Activated CD8-positive, alpha-beta T cell treated with anti-CD3 and anti-CD28 coated beads for 36 hours (primary cell): ENCODE measurements around the gene LOC128125822.

Source experiments
- ATAC-seq: fragments of 200-7000 bp; cut with Tn5 transposase; one replicate; pipeline ENCODE4 v1.10.0; 2021; ENCODE audit warnings: mild to moderate bottlenecking, moderate library complexity
- CTCF ChIA-PET: fragments of 350-600 bp; sonication (Branson Sonifier 250); formaldehyde crosslinking; loops from one replicate; lab custom pipeline; 2021; ENCODE audit warnings: antibody characterized with exemption; lab: Charles Lee
- POLR2A ChIA-PET: fragments of 350-600 bp; sonication (Branson Sonifier 250); formaldehyde crosslinking; loops from one replicate; lab custom pipeline; 2021; ENCODE audit warnings: antibody characterized with exemption; lab: Charles Lee
- DNase-seq: peaks from one replicate; pipeline ENCODE4 v3.0.0-alpha.2; 2020
- H3K27ac Mint-ChIP-seq: one replicate; pipeline ENCODE4 v1.8.0; 2021; ENCODE audit warnings: mild to moderate bottlenecking, mixed read lengths
- H3K27me3 Mint-ChIP-seq: one replicate; pipeline ENCODE4 v1.8.0; 2021; ENCODE audit warnings: mixed read lengths
- H3K36me3 Mint-ChIP-seq: one replicate; pipeline ENCODE4 v1.8.0; 2021; ENCODE audit warnings: low read depth, mixed read lengths
- H3K4me1 Mint-ChIP-seq: one replicate; pipeline ENCODE4 v1.8.0; 2021; ENCODE audit warnings: low read depth, mixed read lengths
- H3K4me3 Mint-ChIP-seq: one replicate; pipeline ENCODE4 v1.8.0; 2021; ENCODE audit warnings: mild to moderate bottlenecking, moderate library complexity, mixed read lengths
- H3K9me3 Mint-ChIP-seq: one replicate; pipeline ENCODE4 v1.8.0; 2021; ENCODE audit warnings: mixed read lengths
- CTCF ChIP-seq: fragments of 200-600 bp; IDR thresholded peaks from one replicate; pipeline ENCODE4 v1.8.0; 2022; ENCODE audit warnings: antibody characterized with exemption, mild to moderate bottlenecking
- intact Hi-C: fragments of 100-400 bp; cut with micrococcal nuclease; formaldehyde crosslinking; loops from one replicate; pipeline ENCODE4 v1.10.0; 2022

LOC128125822 gene

DNA sequence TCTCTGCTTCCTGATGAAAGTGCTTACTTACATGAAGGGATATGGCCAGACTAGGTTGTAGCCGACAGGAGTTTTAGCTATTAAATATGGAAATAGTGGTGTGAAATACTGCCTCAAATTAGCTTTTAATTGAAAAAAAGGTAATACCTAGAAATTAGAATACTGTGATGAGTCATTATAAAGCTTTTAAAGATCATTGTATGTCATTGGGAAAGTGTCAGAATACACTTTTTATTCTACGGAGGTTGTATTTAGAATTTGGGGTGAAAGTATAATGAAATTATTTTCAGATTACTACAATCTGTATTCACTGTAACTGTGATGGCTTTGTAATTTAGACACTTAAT, 2.2 kb downstream of the LOC128125822 start:
- ATAC-seq = no peak
- peak overlapping the region; percentile 93 for H3K4me3 Mint-ChIP-seq
- CTCF ChIA-PET = interaction anchor here (0.8 to 2.2 kb wide), 13 partner anchors 9 to 241 kb away, joined by 3 to 22 read pairs (median 5); partner anchors contain the start of gene PHF3
- peaks cover 37% of the 10 kb centered on the region for H3K36me3 Mint-ChIP-seq
- peak overlapping the region; percentile 95 for H3K27ac Mint-ChIP-seq
- H3K9me3 Mint-ChIP-seq = no peaks in the 10 kb centered on the region
- peak; percentile 57 for TF ChIP-seq CTCF
- intact Hi-C loops = no loop called here
- peaks cover 22% of the 10 kb centered on the region for H3K4me1 Mint-ChIP-seq
- no peak for DNase-seq
- POLR2A ChIA-PET = interaction anchor here (0.9 to 2.5 kb wide), 2 partner anchors 9 to 61 kb away, joined by 6 to 18 read pairs; partner anchors contain the start of gene PHF3
- no peaks in the 10 kb centered on the region for H3K27me3 Mint-ChIP-seq

- Mint-ChIP-seq H3K4me1 (peaks cover 20% of the 10 kb centered on the region), H3K27me3 (no peaks in the 10 kb centered on the region), H3K4me3 (no peak overlapping the region), H3K9me3 (no peaks in the 10 kb centered on the region), H3K27ac (no peak overlapping the region), H3K36me3 (peaks cover 53% of the 10 kb centered on the region)
- CTCF ChIA-PET = interaction anchor here (1.4 to 1.5 kb wide), 2 partner anchors 8 to 22 kb away, joined by 3 to 6 read pairs; no protein-coding TSS in a partner anchor
- POLR2A ChIA-PET = no interaction called here
- ATAC-seq (no peak), DNase-seq (no peak)
- TF ChIP-seq CTCF = no peak
- intact Hi-C loops = no loop called here
These were observed 4.0 kb downstream of the LOC128125822 start for GRCh38 chr6:63576147-63576772.

DNA sequence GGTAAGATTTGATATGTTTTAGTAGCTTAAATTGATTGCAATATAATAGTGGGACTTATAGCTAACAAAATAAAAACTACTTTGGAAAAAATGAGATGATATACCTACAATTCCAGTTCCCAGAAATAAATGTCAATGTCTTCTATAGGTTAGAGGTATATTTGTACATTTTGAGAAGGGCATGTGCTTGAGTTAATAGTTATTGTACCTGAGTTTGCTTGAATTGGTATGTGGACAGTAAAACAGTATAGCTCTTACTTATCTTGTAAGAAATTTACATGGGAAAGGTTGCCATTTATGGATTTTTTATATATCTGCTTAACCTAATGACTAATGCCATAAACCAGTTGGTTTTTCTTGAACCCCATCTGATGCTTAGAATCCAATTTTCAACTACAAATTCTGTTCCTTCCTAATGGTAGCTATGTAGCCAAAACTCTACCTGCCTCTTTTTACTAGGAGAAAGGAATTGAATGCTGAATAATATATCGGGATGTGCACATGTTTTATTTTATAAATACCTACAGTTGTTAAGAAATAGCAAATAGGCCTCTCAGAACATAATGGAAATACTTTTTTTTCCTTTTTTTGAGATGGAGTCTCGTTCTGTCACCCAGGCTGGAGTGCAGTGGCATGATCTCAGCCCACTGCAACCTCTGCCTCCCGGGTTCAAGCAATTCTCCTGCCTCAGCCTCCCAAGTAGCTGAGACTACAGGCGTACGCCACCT, 4.9 kb downstream of the LOC128125822 start:
- ATAC-seq = no peak
- no peak for TF ChIP-seq CTCF
- DNase-seq = no peak
- H3K27ac Mint-ChIP-seq = no peak overlapping the region
- no peaks in the 10 kb centered on the region for H3K27me3 Mint-ChIP-seq
- H3K9me3 Mint-ChIP-seq = no peaks in the 10 kb centered on the region
- no peak overlapping the region for H3K4me3 Mint-ChIP-seq
- intact Hi-C loops = no loop called here
- H3K4me1 Mint-ChIP-seq = peaks cover 15% of the 10 kb centered on the region
- CTCF ChIA-PET = interaction anchor here (1.4 to 1.5 kb wide), 2 partner anchors 9 to 21 kb away, joined by 3 to 6 read pairs; no protein-coding TSS in a partner anchor
- H3K36me3 Mint-ChIP-seq = peaks cover 56% of the 10 kb centered on the region
- POLR2A ChIA-PET = interaction anchor here (1.0 kb wide), 1 partner anchor 59 kb away, joined by 3 read pairs; no protein-coding TSS in a partner anchor

DNA sequence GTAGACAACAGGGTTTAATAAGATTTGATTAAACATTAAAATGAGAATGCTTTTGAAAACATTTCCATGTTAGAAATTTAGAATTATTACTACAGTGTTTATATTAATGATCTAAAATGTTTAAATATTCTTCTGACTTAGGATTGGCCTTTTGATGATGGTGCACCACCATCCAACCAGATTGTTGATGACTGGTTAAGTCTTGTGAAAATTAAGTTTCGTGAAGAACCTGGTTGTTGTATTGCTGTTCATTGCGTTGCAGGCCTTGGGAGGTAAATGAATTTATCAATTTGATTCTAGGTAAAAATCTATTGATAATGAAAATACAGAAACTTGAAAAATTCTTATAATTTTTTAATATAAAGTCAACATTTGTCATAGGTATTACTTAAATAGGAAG, 6.5 kb downstream of the LOC128125822 start:
- CTCF ChIA-PET = no interaction called here
- Mint-ChIP-seq H3K27ac (no peak overlapping the region), H3K36me3 (peaks cover 58% of the 10 kb centered on the region), H3K9me3 (no peaks in the 10 kb centered on the region), H3K4me1 (peaks cover 15% of the 10 kb centered on the region), H3K27me3 (no peaks in the 10 kb centered on the region), H3K4me3 (no peak overlapping the region)
- TF ChIP-seq CTCF = no peak
- POLR2A ChIA-PET = no interaction called here
- intact Hi-C loops = no loop called here
- DNase-seq = no peak
- no peak for ATAC-seq
